PFSK-1 (cell line): Measurements from ENCODE around the gene ERBB4.

Source experiments
- FOXP2 ChIP-seq: optimal IDR thresholded peaks from 2 replicates; pipeline ENCODE3; 2011; ENCODE audit warnings: borderline replicate concordance, control low read depth, inconsistent platforms; ENCODE audit not compliant: insufficient read depth; ENCODE audit errors: extremely low read length, extremely low read depth
- POLR2AphosphoS5 ChIP-seq: IDR thresholded peaks from 2 replicates; pipeline ENCODE4 v1.6.1; 2012; ENCODE audit warnings: low read depth, mild to moderate bottlenecking, control low read depth, low read length, moderate library complexity
- SIN3A ChIP-seq: IDR thresholded peaks from 2 replicates; pipeline ENCODE4 v1.6.1; 2012; ENCODE audit warnings: mild to moderate bottlenecking, low read length, moderate library complexity, borderline replicate concordance; ENCODE audit not compliant: insufficient read depth
- TAF1 ChIP-seq: IDR thresholded peaks from 2 replicates; pipeline ENCODE4 v1.6.1; 2012; ENCODE audit warnings: low read length, control low read depth, borderline replicate concordance; ENCODE audit not compliant: insufficient read depth
- TF ChIP-seq, protein P1 (sequence below), 2 experiments: IDR thresholded peaks; 2 replicates each; pipeline versions ENCODE4 v1.6.1 to v1.8.0; 2011 to 2012; ENCODE audit warnings: low read depth in 2 of 2, low read length in 2 of 2, control low read depth in 1 of 2, inconsistent platforms in 1 of 2, mild to moderate bottlenecking in 1 of 2, moderate library complexity in 1 of 2; ENCODE audit not compliant: insufficient read depth in 1 of 2

ERBB4 gene

DNA sequence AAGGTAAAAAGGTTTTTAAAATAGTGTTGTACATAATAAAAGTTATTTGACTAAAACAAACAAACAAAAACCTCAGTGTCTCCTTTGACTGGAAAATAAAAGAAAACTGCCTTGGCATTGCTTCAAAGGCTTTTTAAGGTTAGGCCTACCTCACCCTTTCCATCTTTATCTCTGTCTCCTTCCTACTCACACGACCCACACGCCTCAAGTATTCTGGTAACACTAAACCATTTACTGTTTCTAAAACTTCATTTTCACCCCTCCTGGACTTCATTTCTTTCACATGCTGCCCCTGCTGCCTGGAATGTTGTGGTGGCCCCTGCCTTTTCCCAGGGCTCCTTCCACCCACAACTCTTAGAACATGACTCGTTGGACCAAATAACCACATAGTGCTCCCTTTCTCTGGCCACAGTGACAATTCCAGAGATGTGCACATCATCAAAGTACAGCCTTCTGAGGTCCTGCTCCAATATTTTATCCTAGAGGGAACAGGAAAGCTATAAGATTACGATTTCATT is 54.0 kb downstream of the ERBB4 start:
- TF ChIP-seq TAF1 (no peak), SIN3A (no peak), FOXP2 (no peak), POLR2AphosphoS5 (no peak)
- TF ChIP-seq, protein P1, sequence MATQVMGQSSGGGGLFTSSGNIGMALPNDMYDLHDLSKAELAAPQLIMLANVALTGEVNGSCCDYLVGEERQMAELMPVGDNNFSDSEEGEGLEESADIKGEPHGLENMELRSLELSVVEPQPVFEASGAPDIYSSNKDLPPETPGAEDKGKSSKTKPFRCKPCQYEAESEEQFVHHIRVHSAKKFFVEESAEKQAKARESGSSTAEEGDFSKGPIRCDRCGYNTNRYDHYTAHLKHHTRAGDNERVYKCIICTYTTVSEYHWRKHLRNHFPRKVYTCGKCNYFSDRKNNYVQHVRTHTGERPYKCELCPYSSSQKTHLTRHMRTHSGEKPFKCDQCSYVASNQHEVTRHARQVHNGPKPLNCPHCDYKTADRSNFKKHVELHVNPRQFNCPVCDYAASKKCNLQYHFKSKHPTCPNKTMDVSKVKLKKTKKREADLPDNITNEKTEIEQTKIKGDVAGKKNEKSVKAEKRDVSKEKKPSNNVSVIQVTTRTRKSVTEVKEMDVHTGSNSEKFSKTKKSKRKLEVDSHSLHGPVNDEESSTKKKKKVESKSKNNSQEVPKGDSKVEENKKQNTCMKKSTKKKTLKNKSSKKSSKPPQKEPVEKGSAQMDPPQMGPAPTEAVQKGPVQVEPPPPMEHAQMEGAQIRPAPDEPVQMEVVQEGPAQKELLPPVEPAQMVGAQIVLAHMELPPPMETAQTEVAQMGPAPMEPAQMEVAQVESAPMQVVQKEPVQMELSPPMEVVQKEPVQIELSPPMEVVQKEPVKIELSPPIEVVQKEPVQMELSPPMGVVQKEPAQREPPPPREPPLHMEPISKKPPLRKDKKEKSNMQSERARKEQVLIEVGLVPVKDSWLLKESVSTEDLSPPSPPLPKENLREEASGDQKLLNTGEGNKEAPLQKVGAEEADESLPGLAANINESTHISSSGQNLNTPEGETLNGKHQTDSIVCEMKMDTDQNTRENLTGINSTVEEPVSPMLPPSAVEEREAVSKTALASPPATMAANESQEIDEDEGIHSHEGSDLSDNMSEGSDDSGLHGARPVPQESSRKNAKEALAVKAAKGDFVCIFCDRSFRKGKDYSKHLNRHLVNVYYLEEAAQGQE (IDR thresholded peaks at IDR 0.05; ENCODE audit: insufficient read depth in 1 of 2, low read depth in 2 of 2, low read length in 2 of 2) = no peak

DNA sequence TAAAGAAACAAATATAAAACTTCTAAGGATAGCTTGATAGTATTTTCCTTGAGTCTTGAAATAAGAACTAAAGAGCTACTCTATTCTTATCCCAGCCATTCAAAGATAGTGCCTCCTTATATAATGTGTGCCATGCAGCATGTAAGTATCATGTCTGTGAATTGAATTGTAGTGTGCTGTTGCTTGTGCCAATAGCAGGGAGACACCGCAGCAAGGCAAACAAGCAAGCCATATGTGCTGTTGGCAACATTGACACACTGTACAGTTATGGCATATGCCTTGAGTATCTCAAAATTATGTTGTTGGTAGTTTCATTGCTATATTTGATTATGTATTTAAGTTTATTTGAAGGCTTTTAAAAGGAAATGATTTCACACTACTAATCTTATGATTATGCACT is 58.2 kb downstream of the ERBB4 start:
- TF ChIP-seq POLR2AphosphoS5 (no peak), FOXP2 (no peak), SIN3A (no peak), TAF1 (no peak)
- TF ChIP-seq, protein P1 (IDR thresholded peaks at IDR 0.05; ENCODE audit: insufficient read depth in 1 of 2, low read depth in 2 of 2, low read length in 2 of 2) = no peak

DNA sequence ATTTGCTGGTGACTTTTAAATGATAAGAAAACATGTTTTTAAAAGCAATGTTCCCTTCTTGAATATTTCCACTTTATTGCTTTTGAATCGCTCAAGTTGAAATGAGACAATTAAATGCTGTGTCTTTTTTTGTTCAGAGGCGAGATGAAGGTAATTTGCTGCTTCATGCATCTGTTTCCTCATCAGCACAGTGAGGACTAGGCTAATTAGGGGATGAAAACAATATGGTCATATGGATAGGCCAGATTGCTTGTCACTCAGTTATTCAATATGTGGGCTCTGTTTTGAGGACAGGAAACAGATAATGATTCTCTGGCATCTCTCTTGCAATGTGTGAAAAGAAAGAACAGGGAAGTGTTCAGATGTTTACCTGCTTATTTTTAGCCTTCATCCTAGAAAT is 61.0 kb downstream of the ERBB4 start:
- no peak for TF ChIP-seq TAF1
- TF ChIP-seq POLR2AphosphoS5 = no peak
- TF ChIP-seq, protein P1 (IDR thresholded peaks at IDR 0.05; ENCODE audit: insufficient read depth in 1 of 2, low read depth in 2 of 2, low read length in 2 of 2) = no peak
- no peak for TF ChIP-seq SIN3A
- no peak for TF ChIP-seq FOXP2

DNA sequence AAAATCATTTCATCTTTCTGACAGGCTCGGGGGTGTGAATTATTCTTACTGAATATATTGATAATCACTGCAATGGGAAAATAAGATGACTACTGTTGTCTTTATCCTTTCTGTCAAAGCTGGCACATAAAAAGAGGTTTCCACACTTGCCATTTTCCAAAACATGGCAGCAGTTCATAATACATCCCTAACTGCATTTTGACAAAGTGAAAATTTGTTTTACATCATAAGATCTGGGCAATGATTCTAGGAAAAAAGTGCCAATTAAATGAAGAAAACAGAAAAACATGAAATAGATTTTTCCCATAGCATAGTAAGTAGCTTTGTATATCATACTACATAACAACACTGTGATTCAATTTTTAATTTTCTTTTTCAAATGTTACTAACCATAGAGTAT is 65.4 kb downstream of the ERBB4 start:
- TF ChIP-seq FOXP2 (no peak), POLR2AphosphoS5 (no peak), SIN3A (no peak), TAF1 (no peak)
- TF ChIP-seq, protein P1 (IDR thresholded peaks at IDR 0.05; ENCODE audit: insufficient read depth in 1 of 2, low read depth in 2 of 2, low read length in 2 of 2) = no peak

DNA sequence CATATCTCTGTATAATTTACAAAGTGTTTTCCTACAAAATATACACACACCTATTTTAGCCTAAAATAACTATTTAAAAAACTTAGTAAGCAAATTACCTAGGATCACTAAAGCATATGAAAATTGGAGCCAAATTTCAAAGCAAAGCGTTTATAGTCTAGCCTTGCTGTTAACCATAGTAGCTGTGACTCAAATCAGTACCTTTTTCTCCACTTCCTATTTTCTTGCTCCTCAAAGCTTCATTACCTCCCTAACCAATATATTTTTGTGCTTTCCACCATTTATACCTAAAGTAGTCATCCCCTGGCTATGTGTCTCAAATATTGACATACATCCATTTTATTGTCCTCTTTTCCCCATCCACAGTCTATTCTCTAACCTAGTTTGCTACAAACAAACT is 73.1 kb downstream of the ERBB4 start:
- TF ChIP-seq TAF1 (no peak), POLR2AphosphoS5 (no peak), FOXP2 (no peak), SIN3A (no peak)
- TF ChIP-seq, protein P1 (IDR thresholded peaks at IDR 0.05; ENCODE audit: insufficient read depth in 1 of 2, low read depth in 2 of 2, low read length in 2 of 2) = no peak
